ENCODE results near the gene HHAT.

GRCh38 chr1:210652329-210652954 is 323.7 kb downstream of the HHAT start:
- no peak for TF ChIP-seq CTCF (conservative IDR thresholded peaks at IDR 0.05; ENCODE audit: low read length)
- TF ChIP-seq EZH2phosphoT487 (IDR thresholded peaks at IDR 0.05; ENCODE audit: borderline replicate concordance, low read depth, low read length), result no peak
